AG04449 (cell line): ENCODE measurements around the gene SIMC1.
A peak's percentile ranks its signal among the peaks of the same experiment; 100 is the strongest.
"Not testable (repeated sequence)": the region's sequence is repeated elsewhere in the genome, so short reads cannot be mapped to it uniquely, and the experiment has no call there.

Source experiments
- CTCF ChIA-PET: fragments of 350-600 bp; formaldehyde crosslinking; extraction: SDS; loops from one replicate; lab custom pipeline; 2021; ENCODE audit warnings: antibody characterized with exemption; lab: Yijun Ruan, JAX
- POLR2A ChIA-PET: fragments of 400-600, 350-600 bp; formaldehyde crosslinking; extraction: SDS; loops from one replicate; lab custom pipeline; 2020; ENCODE audit warnings: antibody characterized with exemption, inconsistent platforms; lab: Yijun Ruan, JAX
- DNase-seq: peaks from one replicate; pipeline ENCODE4 v3.0.0-alpha.2; 2010; ENCODE audit warnings: low read depth, low spot score
- H3K4me3 ChIP-seq: 2 replicates; pipeline ENCODE4 v1.5.1; 2011; ENCODE audit warnings: low read depth, mild to moderate bottlenecking, control low read depth, low read length
- CTCF ChIP-seq: IDR thresholded peaks from one replicate; pipeline ENCODE4 v1.5.1; 2011; ENCODE audit warnings: mild to moderate bottlenecking, moderate library complexity, low read length, control low read depth, inconsistent platforms; ENCODE audit not compliant: insufficient read depth; ENCODE audit errors: missing control alignments

The SIMC1 gene

DNA sequence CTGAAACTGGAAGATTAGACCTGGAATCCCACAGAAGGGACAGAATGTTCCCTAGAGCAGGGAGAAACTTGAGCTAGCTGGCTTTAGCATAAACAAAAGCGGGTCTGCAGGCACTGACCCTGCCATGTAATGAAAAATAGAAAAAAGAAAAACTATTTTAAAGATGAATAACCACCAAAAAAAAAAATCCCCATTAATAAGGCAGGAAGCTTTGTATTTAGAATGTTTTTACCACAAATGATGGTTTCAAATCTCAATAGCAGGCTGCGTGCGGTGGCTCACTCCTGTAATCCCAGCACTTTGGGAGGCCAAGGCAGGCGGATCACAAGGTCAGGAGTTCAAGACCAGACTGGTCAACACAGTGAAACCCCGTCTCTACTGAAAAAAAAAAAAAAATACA, 5.0 kb upstream of the SIMC1 start:
- DNase-seq, POLR2A ChIA-PET, CTCF ChIA-PET, H3K4me3 ChIP-seq: not testable (repeated sequence)

DNA sequence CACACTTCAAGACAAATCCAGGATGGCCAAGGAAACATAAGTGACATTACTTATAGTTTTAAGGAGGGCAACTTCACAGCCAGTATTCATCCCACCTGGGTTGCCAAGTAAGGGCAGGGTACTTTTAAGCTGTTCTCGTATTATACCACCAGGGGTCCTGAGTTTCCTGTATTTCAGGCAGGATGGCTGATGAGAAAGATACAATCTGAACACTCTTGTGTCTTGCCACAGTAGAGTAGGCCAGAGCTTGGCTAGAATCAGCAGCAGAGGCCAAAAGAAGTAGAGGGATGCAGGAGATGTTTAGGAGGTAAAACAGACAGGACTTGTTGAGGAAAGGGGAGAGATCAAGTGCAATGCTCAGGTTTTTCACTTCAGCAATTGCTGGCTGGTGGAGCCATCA, 3.1 kb upstream of the SIMC1 start:
- CTCF ChIA-PET: interaction anchor here (1.0 kb wide), 2 partner anchors 105 to 308 kb away, joined by 3 read pairs; no protein-coding TSS in a partner anchor
- DNase-seq, H3K4me3 ChIP-seq, POLR2A ChIA-PET: not testable (repeated sequence)
- peak; percentile 9 for TF ChIP-seq CTCF

DNA sequence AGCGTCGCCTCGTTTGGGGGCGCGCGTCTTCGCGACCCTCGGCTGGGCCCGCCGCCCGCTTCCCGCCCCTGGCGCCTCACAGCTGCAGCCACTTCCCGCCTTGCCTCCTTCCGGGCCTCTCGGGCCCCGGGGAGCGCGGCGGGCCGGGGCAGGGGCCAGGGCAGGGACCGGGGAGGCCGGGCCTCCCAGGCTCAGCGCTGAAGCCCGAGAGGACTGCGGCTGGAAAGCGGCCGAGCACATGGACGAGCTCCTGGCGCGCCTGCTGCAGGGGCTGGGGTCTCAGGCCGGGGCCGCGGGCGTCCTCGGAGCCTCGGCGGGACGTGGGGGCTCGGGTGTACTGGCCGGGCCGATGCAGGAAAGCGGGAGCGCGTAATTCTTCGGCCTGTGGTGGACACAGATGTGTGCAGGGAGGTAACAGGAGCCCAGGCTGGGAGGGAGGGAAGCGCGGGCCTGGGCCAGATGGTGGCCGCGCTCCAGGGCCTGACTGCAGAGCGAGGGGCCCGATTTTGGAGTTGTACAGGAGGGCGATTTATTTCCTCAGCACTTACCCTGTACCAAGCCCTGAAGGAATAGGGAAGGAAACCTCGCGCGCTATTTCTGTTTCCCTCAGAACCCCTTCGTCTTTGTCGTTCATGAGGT, 540 bp downstream of the SIMC1 start:
- H3K4me3 ChIP-seq, CTCF ChIA-PET, POLR2A ChIA-PET, DNase-seq: not testable (repeated sequence)

DNA sequence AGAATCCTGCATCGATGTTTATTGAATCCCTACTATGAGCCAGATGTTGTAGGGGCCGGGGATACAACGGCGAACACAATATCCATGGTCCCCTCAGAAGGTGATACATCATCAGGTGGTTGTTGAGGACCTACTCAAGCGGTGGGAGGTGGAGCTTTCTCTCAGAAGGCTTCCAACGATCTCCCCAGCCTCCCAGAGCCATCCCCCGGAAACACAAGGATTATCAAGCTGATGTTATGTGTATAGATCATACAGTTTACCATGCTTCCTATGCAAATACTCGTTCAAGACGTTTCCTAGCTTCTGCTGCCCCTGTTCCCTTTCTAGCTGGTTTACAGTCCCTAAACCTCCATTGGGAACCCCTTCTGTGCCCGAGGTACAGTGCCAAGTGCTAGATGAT, 1.1 kb downstream of the SIMC1 start:
- POLR2A ChIA-PET, CTCF ChIA-PET, H3K4me3 ChIP-seq, DNase-seq: not testable (repeated sequence)

DNA sequence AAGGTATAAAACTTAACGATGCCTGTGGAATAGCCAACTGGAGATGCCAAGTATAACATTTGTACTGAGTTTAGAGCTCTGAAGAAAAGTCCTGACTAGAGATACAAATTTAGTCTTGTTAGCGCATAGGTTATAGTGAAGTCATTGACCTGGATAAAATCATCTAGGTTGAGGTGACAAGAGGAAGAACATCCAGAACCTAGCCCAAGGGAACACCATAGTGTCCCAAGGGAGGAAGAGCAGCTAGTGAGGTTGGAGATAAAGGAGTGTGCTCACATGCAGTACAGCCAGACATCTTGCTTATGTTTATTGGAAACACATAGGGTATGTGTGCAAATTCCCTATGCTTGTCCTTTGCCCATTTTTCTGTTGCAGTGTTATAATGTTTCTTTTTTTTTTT, 6.1 kb downstream of the SIMC1 start:
- DNase-seq, CTCF ChIA-PET, H3K4me3 ChIP-seq, POLR2A ChIA-PET: not testable (repeated sequence)

DNA sequence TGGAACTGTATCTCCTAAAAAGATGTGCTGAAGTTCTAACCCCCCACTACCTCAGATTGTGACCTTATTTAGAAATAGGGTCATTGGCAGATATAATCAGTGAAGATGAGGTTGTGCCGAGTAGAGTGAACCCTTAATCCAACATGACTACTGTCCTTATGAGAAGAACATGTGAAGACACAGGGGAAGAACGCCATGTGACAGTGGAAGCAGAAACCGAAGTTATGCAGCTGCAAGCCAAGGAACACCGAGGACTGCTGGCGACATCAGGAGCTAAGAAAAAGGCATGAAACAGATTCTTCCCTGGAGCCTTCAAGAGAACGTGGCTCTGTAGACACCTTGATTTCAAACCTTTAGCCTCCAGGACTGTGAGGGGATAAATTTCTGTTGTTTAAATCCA, 6.8 kb downstream of the SIMC1 start:
- H3K4me3 ChIP-seq, CTCF ChIA-PET, POLR2A ChIA-PET, DNase-seq: not testable (repeated sequence)

- CTCF ChIA-PET, DNase-seq, POLR2A ChIA-PET, H3K4me3 ChIP-seq: not testable (repeated sequence)
Measured at GRCh38 chr5:176245489-176245888, 7.3 kb downstream of the SIMC1 start.

- DNase-seq, CTCF ChIA-PET, POLR2A ChIA-PET, H3K4me3 ChIP-seq: not testable (repeated sequence)
Measured at GRCh38 chr5:176250691-176251090, 12.5 kb downstream of the SIMC1 start.

GRCh38 chr5:176252171-176252570, 13.9 kb downstream of the SIMC1 start:
- POLR2A ChIA-PET, CTCF ChIA-PET, DNase-seq, H3K4me3 ChIP-seq: not testable (repeated sequence)

GRCh38 chr5:176253370-176254065, 15.3 kb downstream of the SIMC1 start:
- H3K4me3 ChIP-seq, CTCF ChIA-PET, DNase-seq, POLR2A ChIA-PET: not testable (repeated sequence)

- CTCF ChIA-PET, H3K4me3 ChIP-seq: not testable (repeated sequence)
Measured at GRCh38 chr5:176254066-176254393, 15.8 kb downstream of the SIMC1 start.

DNA sequence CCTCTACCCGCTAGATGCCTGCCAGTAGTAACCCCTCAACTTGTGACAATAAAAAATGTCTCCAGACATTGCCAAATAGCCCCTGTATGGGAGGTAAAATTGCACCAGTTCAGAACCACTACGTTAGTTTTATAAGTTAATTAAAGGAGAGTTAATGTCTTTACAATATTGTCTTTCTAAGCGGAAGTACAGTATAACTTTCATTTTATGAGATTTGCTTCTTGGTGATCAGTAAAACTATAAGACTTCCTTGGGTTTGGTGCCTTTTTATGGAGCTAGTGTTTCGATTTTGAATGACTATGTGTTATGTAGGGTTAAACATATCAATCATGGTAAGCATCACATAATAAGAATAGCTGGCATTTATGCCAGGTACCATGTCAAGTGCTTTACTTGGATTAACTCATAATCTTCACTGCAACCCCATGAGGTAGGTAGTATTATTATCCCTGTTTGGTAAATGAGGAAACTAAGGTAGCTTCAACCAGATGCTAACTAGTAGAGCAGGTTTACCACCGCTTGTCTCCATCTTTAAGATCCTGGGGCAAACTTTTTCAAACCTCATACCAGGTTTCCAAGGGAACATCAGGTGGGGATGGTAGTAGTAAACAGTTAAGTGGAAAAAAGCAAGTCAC, 19.8 kb downstream of the SIMC1 start:
- CTCF ChIA-PET, DNase-seq, H3K4me3 ChIP-seq, POLR2A ChIA-PET: not testable (repeated sequence)

More at GRCh38 chr5:176254066-176254393, 15.8 kb downstream of the SIMC1 start:
- POLR2A ChIA-PET, DNase-seq: not testable (repeated sequence)

- H3K4me3 ChIP-seq, CTCF ChIA-PET, DNase-seq, POLR2A ChIA-PET: not testable (repeated sequence)
Measured at GRCh38 chr5:176260682-176261081, 22.5 kb downstream of the SIMC1 start.

- POLR2A ChIA-PET, CTCF ChIA-PET, DNase-seq: not testable (repeated sequence)
Measured at GRCh38 chr5:176266448-176266847, 28.2 kb downstream of the SIMC1 start.

GRCh38 chr5:176289018-176289417, 50.8 kb downstream of the SIMC1 start:
- POLR2A ChIA-PET, H3K4me3 ChIP-seq, DNase-seq, CTCF ChIA-PET: not testable (repeated sequence)

More at GRCh38 chr5:176266448-176266847, 28.2 kb downstream of the SIMC1 start:
- not testable (repeated sequence) for H3K4me3 ChIP-seq
